Suprapubic skin (tissue), 3 donors: ENCODE measurements around the gene CCND1.

Experiments
- POLR2A ChIP-seq, 2 donors: fragments of 450-650 bp; IDR thresholded peaks; one replicate each; pipeline ENCODE4 v1.6.1; 2017; ENCODE audit warnings: antibody characterized with exemption in 2 of 2, mild to moderate bottlenecking in 2 of 2, moderate library complexity in 2 of 2
- TF ChIP-seq, protein P1 (sequence below), 2 donors: fragments of 200-600 bp in 1 of 2; fragments of 450-650 bp in 1 of 2; sonication (generic) in 1 of 2; IDR thresholded peaks; one replicate each; pipeline ENCODE4 v1.5.1; 2016 to 2019; ENCODE audit warnings: antibody characterized with exemption in 2 of 2, mild to moderate bottlenecking in 1 of 2, moderate library complexity in 1 of 2

- TF ChIP-seq, protein P1, sequence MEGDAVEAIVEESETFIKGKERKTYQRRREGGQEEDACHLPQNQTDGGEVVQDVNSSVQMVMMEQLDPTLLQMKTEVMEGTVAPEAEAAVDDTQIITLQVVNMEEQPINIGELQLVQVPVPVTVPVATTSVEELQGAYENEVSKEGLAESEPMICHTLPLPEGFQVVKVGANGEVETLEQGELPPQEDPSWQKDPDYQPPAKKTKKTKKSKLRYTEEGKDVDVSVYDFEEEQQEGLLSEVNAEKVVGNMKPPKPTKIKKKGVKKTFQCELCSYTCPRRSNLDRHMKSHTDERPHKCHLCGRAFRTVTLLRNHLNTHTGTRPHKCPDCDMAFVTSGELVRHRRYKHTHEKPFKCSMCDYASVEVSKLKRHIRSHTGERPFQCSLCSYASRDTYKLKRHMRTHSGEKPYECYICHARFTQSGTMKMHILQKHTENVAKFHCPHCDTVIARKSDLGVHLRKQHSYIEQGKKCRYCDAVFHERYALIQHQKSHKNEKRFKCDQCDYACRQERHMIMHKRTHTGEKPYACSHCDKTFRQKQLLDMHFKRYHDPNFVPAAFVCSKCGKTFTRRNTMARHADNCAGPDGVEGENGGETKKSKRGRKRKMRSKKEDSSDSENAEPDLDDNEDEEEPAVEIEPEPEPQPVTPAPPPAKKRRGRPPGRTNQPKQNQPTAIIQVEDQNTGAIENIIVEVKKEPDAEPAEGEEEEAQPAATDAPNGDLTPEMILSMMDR (IDR thresholded peaks at IDR 0.05) = no peak
- no peak for TF ChIP-seq POLR2A (IDR thresholded peaks at IDR 0.05)
These were observed 29.1 kb upstream of the CCND1 start for GRCh38 chr11:69611548-69612526.
